Measurements from ENCODE around the gene RPL27A. TPM values are rescaled to one million over a fixed set of nuclear protein-coding genes. Genes with fewer than 3 reads are reported as not detected.

The RPL27A gene
- total RNA-seq, 1 experiment from 2014 or later = 1,055 TPM

DNA sequence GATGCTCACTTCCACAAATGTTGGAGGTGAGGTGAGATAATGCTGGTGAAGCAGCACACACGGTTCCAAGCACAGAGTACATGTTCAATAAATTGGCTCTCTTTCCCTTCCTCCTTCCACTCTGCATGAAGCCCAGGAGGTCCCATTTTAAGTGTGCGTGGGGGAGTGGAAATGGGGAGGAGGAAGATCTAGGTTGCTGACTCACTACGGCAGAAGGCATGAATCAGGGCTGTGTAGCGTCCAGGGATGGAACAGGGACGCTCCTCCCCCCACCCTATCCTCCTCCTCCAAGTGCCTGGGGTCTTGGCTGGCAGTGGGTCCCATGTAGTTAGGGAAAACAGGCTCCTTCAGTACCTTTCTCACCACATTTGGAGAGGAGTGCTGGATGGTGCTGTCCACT lies 44.3 kb upstream of the RPL27A start (continued):
- TF ChIP-seq, protein P1, sequence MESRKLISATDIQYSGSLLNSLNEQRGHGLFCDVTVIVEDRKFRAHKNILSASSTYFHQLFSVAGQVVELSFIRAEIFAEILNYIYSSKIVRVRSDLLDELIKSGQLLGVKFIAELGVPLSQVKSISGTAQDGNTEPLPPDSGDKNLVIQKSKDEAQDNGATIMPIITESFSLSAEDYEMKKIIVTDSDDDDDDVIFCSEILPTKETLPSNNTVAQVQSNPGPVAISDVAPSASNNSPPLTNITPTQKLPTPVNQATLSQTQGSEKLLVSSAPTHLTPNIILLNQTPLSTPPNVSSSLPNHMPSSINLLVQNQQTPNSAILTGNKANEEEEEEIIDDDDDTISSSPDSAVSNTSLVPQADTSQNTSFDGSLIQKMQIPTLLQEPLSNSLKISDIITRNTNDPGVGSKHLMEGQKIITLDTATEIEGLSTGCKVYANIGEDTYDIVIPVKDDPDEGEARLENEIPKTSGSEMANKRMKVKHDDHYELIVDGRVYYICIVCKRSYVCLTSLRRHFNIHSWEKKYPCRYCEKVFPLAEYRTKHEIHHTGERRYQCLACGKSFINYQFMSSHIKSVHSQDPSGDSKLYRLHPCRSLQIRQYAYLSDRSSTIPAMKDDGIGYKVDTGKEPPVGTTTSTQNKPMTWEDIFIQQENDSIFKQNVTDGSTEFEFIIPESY (IDR thresholded peaks at IDR 0.05; ENCODE audit: extremely low read depth, insufficient replicate concordance, low read length) = no peak
- no peak for TF ChIP-seq SP1 (IDR thresholded peaks at IDR 0.05; ENCODE audit: low read depth)
- TF ChIP-seq ZFX (IDR thresholded peaks at IDR 0.05) = no peak
- TF ChIP-seq CBX3 (IDR thresholded peaks at IDR 0.05; ENCODE audit: low read depth) = no peak
- TF ChIP-seq CEBPB (IDR thresholded peaks at IDR 0.05; ENCODE audit: low read depth) = no peak
- TF ChIP-seq POLR2A (IDR thresholded peaks at IDR 0.05; ENCODE audit: borderline replicate concordance, extremely low read depth, insufficient read depth, insufficient read length) = no peak
- TF ChIP-seq YY1 (IDR thresholded peaks at IDR 0.05; ENCODE audit: extremely low read depth, insufficient replicate concordance, low read depth, low read length) = no peak
- TF ChIP-seq, protein P2, sequence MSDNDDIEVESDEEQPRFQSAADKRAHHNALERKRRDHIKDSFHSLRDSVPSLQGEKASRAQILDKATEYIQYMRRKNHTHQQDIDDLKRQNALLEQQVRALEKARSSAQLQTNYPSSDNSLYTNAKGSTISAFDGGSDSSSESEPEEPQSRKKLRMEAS (IDR thresholded peaks at IDR 0.05) = no peak
- no peak for TF ChIP-seq ZNF274 (IDR thresholded peaks at IDR 0.05; ENCODE audit: low read depth, low read length)
- no peak for TF ChIP-seq POLR2AphosphoS5 (IDR thresholded peaks at IDR 0.05; ENCODE audit: low read depth, low read length)

DNA sequence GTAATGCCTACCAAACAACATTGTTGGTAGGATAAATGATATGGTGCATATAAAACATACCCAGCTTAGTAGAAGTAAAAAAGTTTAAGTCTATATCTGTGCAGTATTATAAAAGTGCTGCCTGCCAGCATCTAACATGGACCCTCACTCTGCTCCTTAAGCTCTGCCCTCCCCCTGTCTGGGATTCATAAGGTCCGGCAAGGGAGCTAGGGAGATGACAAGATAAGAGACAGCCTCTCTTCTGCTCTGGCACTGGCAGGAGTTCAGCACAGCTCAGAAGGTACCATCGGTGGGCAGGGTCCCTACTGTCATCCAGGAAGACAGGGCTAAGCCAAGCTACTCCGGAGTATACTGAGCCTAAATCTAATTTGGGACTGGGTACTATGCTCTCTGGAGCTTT lies 42.9 kb upstream of the RPL27A start:
- Histone ChIP-seq H3K4me2 (ENCODE audit: low read length) (no peak overlapping the region), H4K20me1 (ENCODE audit: insufficient read depth) (no peaks in the 10 kb centered on the region), H3K4me3 (replicated peaks in 1 of 2; ENCODE audit: low read depth in 1 of 2, low read length in 2 of 2) (no peak overlapping the region), H3K27me3 (ENCODE audit: insufficient read depth, low read length) (no peaks in the 10 kb centered on the region), H3K27ac (ENCODE audit: low read depth, low read length) (no peak overlapping the region), H3K9ac (ENCODE audit: low read length) (no peak overlapping the region), H3K9me3 (ENCODE audit: control insufficient read depth in 1 of 2, insufficient read depth in 1 of 2, low read depth in 1 of 2, low read length in 2 of 2) (no peaks in the 10 kb centered on the region), H3K36me3 (ENCODE audit: control insufficient read depth in 1 of 2, insufficient read depth in 2 of 2, low read length in 2 of 2) (peaks cover 48 to 52% of the 10 kb centered on the region in 2 experiments; a peak in 3 of 4 replicates), H3K9me2 (ENCODE audit: insufficient read depth) (no peaks in the 10 kb centered on the region), H3K4me1 (ENCODE audit: control insufficient read depth in 1 of 2, insufficient read depth in 2 of 2, low read length in 2 of 2) (no peaks in the 10 kb centered on the region), H2AFZ (ENCODE audit: low read depth, low read length, poor library complexity, severe bottlenecking) (no peak overlapping the region), H3K79me2 (ENCODE audit: insufficient read depth, low read length) (no peaks in the 10 kb centered on the region)
- DNase-seq (ENCODE audit: low read depth, low spot score) (no peak), ATAC-seq (no peak)
- ChIA-PET CTCF (no interaction called here), POLR2A (no interaction called here), RAD21 (ENCODE audit: low non-redundant PET in 1 of 2, low total read pairs in 2 of 2, uncharacterized antibody in 2 of 2, unreplicated experiment in 2 of 2) (no interaction called here)
- no TSS peak for BruUV-seq (replicated peaks)
- intact Hi-C loops (cut with micrococcal nuclease) = no loop called here
- TF ChIP-seq YY1 (IDR thresholded peaks at IDR 0.05; ENCODE audit: extremely low read depth, insufficient replicate concordance, low read depth, low read length) (no peak), ZNF274 (IDR thresholded peaks at IDR 0.05; ENCODE audit: low read depth, low read length) (no peak), RAD21 (IDR thresholded peaks at IDR 0.05; ENCODE audit: low read depth) (no peak), ZFX (IDR thresholded peaks at IDR 0.05) (no peak), CBX3 (IDR thresholded peaks at IDR 0.05; ENCODE audit: low read depth) (no peak), SIN3A (IDR thresholded peaks at IDR 0.05; ENCODE audit: low read depth) (no peak), TCF7L2 (IDR thresholded peaks at IDR 0.05; ENCODE audit: borderline replicate concordance, extremely low read depth, insufficient read depth, insufficient read length) (no peak)
- TF ChIP-seq, protein P3, sequence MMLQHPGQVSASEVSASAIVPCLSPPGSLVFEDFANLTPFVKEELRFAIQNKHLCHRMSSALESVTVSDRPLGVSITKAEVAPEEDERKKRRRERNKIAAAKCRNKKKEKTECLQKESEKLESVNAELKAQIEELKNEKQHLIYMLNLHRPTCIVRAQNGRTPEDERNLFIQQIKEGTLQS (IDR thresholded peaks at IDR 0.05) = no peak
